NOMO-1 treated with DMSO at 0.1 percent for 48 hours (cell line): ENCODE measurements around the gene OSBPL7.

Experiments
- DNase-seq: peaks from one replicate; lab custom pipeline; 2025; ENCODE audit not compliant: unreplicated experiment; lab: John Stamatoyannopoulos, UW

The OSBPL7 gene

GRCh38 chr17:47848198-47848513 is 26.6 kb upstream of the OSBPL7 start:
- no peak for DNase-seq

GRCh38 chr17:47847341-47848197 is 26.0 kb upstream of the OSBPL7 start:
- peak; percentile 24 for DNase-seq

GRCh38 chr17:47846716-47847340 is 25.2 kb upstream of the OSBPL7 start:
- DNase-seq: no peak

- DNase-seq: no peak
Observed at GRCh38 chr17:47845716-47846075, 24.1 kb upstream of the OSBPL7 start.

- DNase-seq: peak; percentile 10
Observed at GRCh38 chr17:47844814-47845715, 23.5 kb upstream of the OSBPL7 start.

- no peak for DNase-seq
Observed at GRCh38 chr17:47844227-47844626, 22.6 kb upstream of the OSBPL7 start.

- DNase-seq: no peak
Observed at GRCh38 chr17:47843391-47843730, 21.8 kb upstream of the OSBPL7 start.

- no peak for DNase-seq
Observed at GRCh38 chr17:47841488-47842291, 20.1 kb upstream of the OSBPL7 start.

- peak; percentile 84 for DNase-seq
Observed at GRCh38 chr17:47840742-47841487, 19.3 kb upstream of the OSBPL7 start, which contains the start of gene SCRN2. Gene SCRN2, minus strand, starts transcription at chr17:47841273. Its CDS starts 430 bp downstream, at chr17:47840843.

GRCh38 chr17:47840001-47840741 is 18.6 kb upstream of the OSBPL7 start:
- DNase-seq: no peak

- DNase-seq: no peak
Observed at GRCh38 chr17:47839071-47839470, 17.5 kb upstream of the OSBPL7 start.

GRCh38 chr17:47838636-47839035 is 17.0 kb upstream of the OSBPL7 start:
- no peak for DNase-seq

GRCh38 chr17:47837401-47838039 is 15.9 kb upstream of the OSBPL7 start:
- DNase-seq: no peak

- DNase-seq: no peak
Observed at GRCh38 chr17:47836601-47837000, 15.0 kb upstream of the OSBPL7 start.

GRCh38 chr17:47834756-47835155 is 13.2 kb upstream of the OSBPL7 start:
- no peak for DNase-seq

- DNase-seq: peak; percentile 19
Observed at GRCh38 chr17:47831934-47832327, 10.3 kb upstream of the OSBPL7 start.

- peak; percentile 92 for DNase-seq
Observed at GRCh38 chr17:47831003-47831933, 9.7 kb upstream of the OSBPL7 start, which contains the start of the genes LRRC46 and MRPL10. Gene LRRC46, plus strand, starts transcription at chr17:47831670. Its CDS starts 320 bp downstream, at chr17:47831990. Gene MRPL10, minus strand, starts transcription at chr17:47831541. Its CDS starts 30 bp downstream, at chr17:47831511.
